ENCODE measurements around the gene CEACAM7.

Gene CEACAM7

DNA sequence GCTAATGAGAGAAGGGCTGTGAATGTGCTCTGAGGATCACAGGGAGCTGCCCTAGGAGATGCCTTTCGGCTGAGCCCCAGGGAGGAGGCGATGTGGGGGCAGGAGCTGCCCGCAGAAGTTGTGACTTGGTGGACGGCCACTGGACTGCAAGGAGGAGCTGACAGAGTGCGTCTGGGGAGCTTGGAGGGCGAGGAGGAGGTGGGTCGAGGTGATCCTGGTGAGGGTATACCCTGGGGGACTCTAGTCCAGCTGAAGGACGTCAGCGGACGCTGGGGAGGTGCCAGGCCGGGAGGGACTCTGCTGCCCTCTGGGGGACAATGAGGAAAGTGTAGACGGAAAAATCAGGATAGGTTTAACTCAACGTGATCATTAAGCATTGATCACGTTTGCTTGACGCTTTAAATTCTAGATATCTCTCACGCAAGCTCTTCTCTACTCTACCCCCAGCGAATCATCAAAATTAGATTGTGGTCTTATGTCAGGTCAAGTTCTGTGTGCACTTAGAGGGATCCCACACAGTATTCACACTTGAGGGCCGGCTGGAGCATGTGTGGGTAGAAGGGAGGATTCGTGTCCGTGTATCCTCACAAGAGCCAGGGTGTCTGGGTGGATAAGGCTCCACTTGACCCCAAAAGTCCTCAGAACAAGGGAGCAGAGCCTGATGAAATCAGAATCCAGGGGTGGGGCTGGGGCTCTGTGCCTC lies 3.3 kb upstream of the CEACAM7 start:
- Histone ChIP-seq H3K27ac (ENCODE audit: extremely low read depth, low read depth, low read length) (no peak overlapping the region), H3K36me3 (ENCODE audit: control insufficient read depth in 2 of 2, insufficient read depth in 1 of 2, low read length in 2 of 2) (no peaks in the 10 kb centered on the region), H3K4me1 (ENCODE audit: control insufficient read depth, insufficient read depth, low read length) (no peaks in the 10 kb centered on the region), H3K4me3 (ENCODE audit: low read depth, low read length) (no peak overlapping the region), H3K9me3 (ENCODE audit: control insufficient read depth, insufficient read depth, low read depth, low read length) (no peaks in the 10 kb centered on the region)
- TF ChIP-seq MYNN (tag by site-specific recombination; IDR thresholded peaks at IDR 0.05; ENCODE audit: borderline replicate concordance), result no peak
- TF ChIP-seq ZNF155 (tag by site-specific recombination; IDR thresholded peaks at IDR 0.05), result no peak
- 0 out of 2 replicates have a peak, but pooled peaks have one; percentile 12 for TF ChIP-seq ZNF488 (tag by site-specific recombination; IDR thresholded peaks at IDR 0.05)
- TF ChIP-seq ZNF335 (tag by site-specific recombination; conservative IDR thresholded peaks at IDR 0.05), result peak; percentile 71
- peak; percentile 79 for TF ChIP-seq CTCF (tag by site-specific recombination; IDR thresholded peaks at IDR 0.05)
- TF ChIP-seq ZBTB48 (tag by site-specific recombination; IDR thresholded peaks at IDR 0.05), result peak; percentile 47; the same call in 1 of the 2 replicates
- TF ChIP-seq GLIS2 (tag by site-specific recombination; IDR thresholded peaks at IDR 0.05), result 0 out of 2 replicates have a peak, but pooled peaks have one; percentile 21
- TF ChIP-seq ZNF558 (tag by site-specific recombination; IDR thresholded peaks at IDR 0.05), result no peak
- no peak for TF ChIP-seq ZNF629 (tag by site-specific recombination; IDR thresholded peaks at IDR 0.05)
- no peak for TF ChIP-seq KLF10 (tag by site-specific recombination; IDR thresholded peaks at IDR 0.05)
- TF ChIP-seq PATZ1 (tag by site-specific recombination; IDR thresholded peaks at IDR 0.05), result 0 out of 2 replicates have a peak, but pooled peaks have one; percentile 25
- TF ChIP-seq GLIS1 (tag by site-specific recombination; IDR thresholded peaks at IDR 0.05), result peak; percentile 48; the same call in 1 of the 2 replicates
- POLR2A ChIA-PET, result no interaction called here
- CTCF ChIA-PET, result interaction anchor here (0.6 to 6.7 kb wide), 52 partner anchors 9 to 1665 kb away, joined by 3 to 96 read pairs (median 4); partner anchors contain the start of gene CEACAM5

DNA sequence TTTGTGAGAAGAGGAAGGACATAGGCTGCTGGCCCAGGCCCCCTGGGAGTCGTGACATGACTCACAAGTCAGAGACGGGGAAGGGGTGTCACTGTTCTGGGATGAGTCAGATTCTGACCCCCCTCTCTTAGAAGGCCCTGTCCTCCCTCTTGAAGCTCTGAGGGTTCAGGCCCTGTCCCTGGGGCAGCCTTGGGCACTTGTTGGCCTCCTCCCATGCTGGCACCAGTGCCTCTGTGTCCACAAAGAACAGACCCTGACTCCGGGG lies 2.7 kb upstream of the CEACAM7 start:
- ChIA-PET CTCF (interaction anchor here (0.6 to 6.7 kb wide), 44 partner anchors 8 to 1664 kb away, joined by 3 to 96 read pairs (median 4); partner anchors contain the start of gene CEACAM5), POLR2A (no interaction called here)
- Histone ChIP-seq H3K9me3 (ENCODE audit: control insufficient read depth, insufficient read depth, low read depth, low read length) (no peaks in the 10 kb centered on the region), H3K36me3 (ENCODE audit: control insufficient read depth in 2 of 2, insufficient read depth in 1 of 2, low read length in 2 of 2) (no peaks in the 10 kb centered on the region), H3K27ac (ENCODE audit: extremely low read depth, low read depth, low read length) (no peak overlapping the region), H3K4me3 (ENCODE audit: low read depth, low read length) (no peak overlapping the region), H3K4me1 (ENCODE audit: control insufficient read depth, insufficient read depth, low read length) (no peaks in the 10 kb centered on the region)
- no peak for TF ChIP-seq ZNF174 (tag by site-specific recombination; IDR thresholded peaks at IDR 0.05)
- no peak for TF ChIP-seq ZBTB8A (tag by site-specific recombination; IDR thresholded peaks at IDR 0.05)
- TF ChIP-seq BCL11A (tag by site-specific recombination; IDR thresholded peaks at IDR 0.05; ENCODE audit: low read depth), result no peak
- TF ChIP-seq ZXDB (tag by site-specific recombination; IDR thresholded peaks at IDR 0.05), result no peak
- TF ChIP-seq ZNF239 (tag by site-specific recombination; IDR thresholded peaks at IDR 0.05), result no peak
